HAP-1 (cell line): Measurements from ENCODE around the gene SMIM14.
"Not testable (repeated sequence)": the region's sequence is repeated elsewhere in the genome, so short reads cannot be mapped to it uniquely, and the experiment has no call there.

Source experiments
- DNase-seq, 2 experiments: peaks; one replicate each; pipeline ENCODE4 v3.0.0-alpha.2; 2016 to 2020; ENCODE audit warnings: low spot score in 2 of 2
- H3K27me3 ChIP-seq: fragments of 250-450 bp; sonication (Bioruptor Pico); 2 replicates; pipeline ENCODE4 v1.5.1; 2020; ENCODE audit warnings: low read depth, mild to moderate bottlenecking, moderate library complexity
- H3K36me3 ChIP-seq: fragments of 250-450 bp; sonication (Bioruptor Pico); replicated peaks from 2 replicates; pipeline ENCODE4 v1.5.1; 2020; ENCODE audit warnings: mild to moderate bottlenecking
- H3K4me1 ChIP-seq: fragments of 250-450 bp; sonication (Bioruptor Pico); 2 replicates; pipeline ENCODE4 v1.5.1; 2020; ENCODE audit warnings: mild to moderate bottlenecking
- H3K4me3 ChIP-seq: fragments of 250-450 bp; sonication (Bioruptor Pico); 2 replicates; pipeline ENCODE4 v1.5.1; 2020; ENCODE audit warnings: mild to moderate bottlenecking, moderate library complexity
- H3K9me3 ChIP-seq: fragments of 250-450 bp; sonication (Bioruptor Pico); 2 replicates; pipeline ENCODE4 v1.5.1; 2020; ENCODE audit warnings: mild to moderate bottlenecking, moderate library complexity
- in situ Hi-C: fragments of 300-500 bp; cut with MboI; formaldehyde crosslinking; loops from 3 replicates; pipeline ENCODE4 v1.14.3; 2020; ENCODE audit warnings: low sequenced_read_pairs, inconsistent platforms, mixed read lengths

Gene SMIM14

DNA sequence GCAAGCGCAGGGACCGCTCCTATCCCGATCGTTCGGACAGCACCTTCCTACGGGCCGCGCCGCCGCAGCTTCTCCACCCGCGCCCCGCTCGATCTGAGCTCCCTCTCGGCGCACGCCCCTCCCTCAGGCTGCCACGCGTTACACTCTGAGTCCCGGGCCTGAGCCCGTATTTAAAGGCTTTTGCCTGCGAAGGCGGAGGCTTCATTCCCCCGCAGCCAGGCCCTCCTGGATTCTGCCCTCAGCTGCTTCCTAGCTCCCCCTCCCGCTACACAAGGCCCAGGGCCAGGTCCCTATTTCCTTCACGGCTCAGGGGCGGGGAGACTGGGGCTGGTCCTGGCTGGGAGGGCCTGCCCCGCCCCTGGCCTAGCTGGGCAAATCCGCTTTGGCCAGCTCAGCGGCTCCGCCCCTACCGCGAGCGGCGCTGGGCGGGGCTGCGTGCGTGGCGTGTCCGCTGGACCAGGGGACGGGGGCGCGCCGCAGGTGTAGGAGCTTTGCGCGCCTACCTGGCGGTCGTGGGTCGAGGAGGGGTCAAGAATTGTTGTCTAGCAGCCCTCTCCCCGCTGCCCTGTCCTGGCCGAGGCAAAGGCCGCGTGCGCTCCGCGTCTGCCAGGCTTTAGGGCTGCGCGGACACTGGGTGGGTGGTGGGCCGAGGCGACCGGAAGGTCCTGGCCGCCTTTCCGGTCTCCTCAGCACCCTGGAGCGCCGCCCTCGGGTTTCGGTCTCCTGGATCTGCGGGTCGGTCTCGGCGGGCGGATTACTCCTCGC lies 111.2 kb downstream of the SMIM14 start, which contains the start of gene UGDH:
TSS of gene UGDH (minus strand) at position 144 of the 765 bp plus-strand sequence. CDS start 5,927 bp downstream, outside the sequence.
- in situ Hi-C loops = no loop called here
- Histone ChIP-seq H3K27me3 (no peaks in the 10 kb centered on the region), H3K36me3 (no peaks in the 10 kb centered on the region; the same call in 1 of the 2 replicates), H3K9me3 (peaks cover 7% of the 10 kb centered on the region; the same call in 1 of the 2 replicates), H3K4me3 (peak within 1 kb of the TSS; percentile 94), H3K4me1 (peaks cover 6% of the 10 kb centered on the region; the same call in 1 of the 2 replicates)
- peak; percentile 98 to 99 for DNase-seq

DNA sequence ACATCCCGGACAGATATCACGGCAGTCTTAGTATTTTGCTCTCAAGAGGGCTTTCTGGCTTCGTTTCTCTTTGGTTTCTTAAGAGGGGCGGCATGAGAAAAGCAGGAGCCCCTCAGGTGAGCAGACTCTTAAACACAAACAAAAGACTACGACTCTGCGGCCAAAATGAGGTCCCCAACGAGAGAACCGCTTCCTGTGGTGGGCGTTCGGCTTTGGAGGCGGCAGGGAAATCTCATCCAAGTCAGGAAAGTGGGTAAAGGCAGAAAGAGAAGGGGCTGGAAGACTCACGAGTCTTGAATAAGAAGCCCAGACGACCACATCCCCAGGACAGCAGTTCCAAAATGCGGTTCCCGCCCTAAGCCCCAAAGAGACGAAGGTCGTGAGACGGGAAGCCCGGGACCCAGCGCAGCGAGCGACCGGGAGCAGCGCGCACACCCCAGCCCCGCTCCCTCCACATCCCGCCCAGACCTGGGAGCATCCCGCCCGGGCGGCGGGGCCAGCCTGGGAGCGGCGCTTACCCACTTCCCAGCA lies 111.8 kb downstream of the SMIM14 start:
- Histone ChIP-seq H3K4me1 (peaks cover 9% of the 10 kb centered on the region; the same call in 1 of the 2 replicates), H3K9me3 (peaks cover 7% of the 10 kb centered on the region; the same call in 1 of the 2 replicates), H3K27me3 (no peaks in the 10 kb centered on the region), H3K4me3 (peak overlapping the region; percentile 94), H3K36me3 (no peaks in the 10 kb centered on the region)
- DNase-seq = no peak
- in situ Hi-C loops = no loop called here

DNA sequence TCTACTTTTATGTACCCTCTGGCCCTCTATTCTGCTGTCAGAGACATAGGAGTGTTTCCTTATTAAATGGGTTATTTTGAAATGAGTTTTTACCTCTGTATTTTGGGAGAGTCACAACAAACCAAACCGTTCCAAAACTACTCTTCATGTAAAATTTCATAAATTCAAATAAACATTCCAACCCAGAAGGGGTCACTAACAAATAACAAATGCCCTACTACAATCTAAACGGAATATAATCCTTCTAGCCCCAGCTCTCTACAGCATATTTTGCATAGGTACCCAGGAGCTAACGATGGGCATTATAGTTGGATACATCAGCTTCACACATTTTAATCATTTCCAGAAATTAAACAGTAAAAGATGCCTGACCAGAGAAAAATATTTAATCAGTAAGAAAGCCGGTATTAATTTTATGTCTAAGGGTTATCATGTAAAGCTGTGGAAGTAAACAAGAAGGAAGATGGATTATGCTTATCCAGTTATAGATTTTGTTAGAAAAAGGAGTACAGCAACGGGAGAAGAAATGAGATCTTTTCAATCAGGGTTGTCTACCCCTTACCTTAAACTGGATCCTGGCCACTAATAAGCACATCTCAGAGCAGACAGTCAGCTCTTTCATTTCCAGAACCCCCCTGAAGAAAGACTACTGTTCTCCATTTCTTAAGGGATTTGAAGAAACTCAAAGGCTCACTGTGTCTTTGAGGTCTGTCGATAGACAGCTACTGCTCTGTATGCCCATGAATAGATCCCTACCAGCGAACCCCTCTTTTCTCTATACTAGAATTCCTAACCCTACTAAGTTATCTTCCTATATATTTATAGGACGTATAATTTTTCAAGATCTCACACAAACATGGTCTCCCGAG lies 112.6 kb downstream of the SMIM14 start:
- DNase-seq = no peak
- no peaks in the 10 kb centered on the region for H3K27me3 ChIP-seq
- H3K9me3 ChIP-seq = peaks cover 7% of the 10 kb centered on the region; the same call in 1 of the 2 replicates
- in situ Hi-C loops = no loop called here
- H3K4me3 ChIP-seq = peak overlapping the region; percentile 94
- H3K4me1 ChIP-seq = peaks cover 9% of the 10 kb centered on the region; the same call in 1 of the 2 replicates
- H3K36me3 ChIP-seq = 0 out of 2 replicates have a peak, but pooled peaks cover 3% of the 10 kb centered on the region

DNA sequence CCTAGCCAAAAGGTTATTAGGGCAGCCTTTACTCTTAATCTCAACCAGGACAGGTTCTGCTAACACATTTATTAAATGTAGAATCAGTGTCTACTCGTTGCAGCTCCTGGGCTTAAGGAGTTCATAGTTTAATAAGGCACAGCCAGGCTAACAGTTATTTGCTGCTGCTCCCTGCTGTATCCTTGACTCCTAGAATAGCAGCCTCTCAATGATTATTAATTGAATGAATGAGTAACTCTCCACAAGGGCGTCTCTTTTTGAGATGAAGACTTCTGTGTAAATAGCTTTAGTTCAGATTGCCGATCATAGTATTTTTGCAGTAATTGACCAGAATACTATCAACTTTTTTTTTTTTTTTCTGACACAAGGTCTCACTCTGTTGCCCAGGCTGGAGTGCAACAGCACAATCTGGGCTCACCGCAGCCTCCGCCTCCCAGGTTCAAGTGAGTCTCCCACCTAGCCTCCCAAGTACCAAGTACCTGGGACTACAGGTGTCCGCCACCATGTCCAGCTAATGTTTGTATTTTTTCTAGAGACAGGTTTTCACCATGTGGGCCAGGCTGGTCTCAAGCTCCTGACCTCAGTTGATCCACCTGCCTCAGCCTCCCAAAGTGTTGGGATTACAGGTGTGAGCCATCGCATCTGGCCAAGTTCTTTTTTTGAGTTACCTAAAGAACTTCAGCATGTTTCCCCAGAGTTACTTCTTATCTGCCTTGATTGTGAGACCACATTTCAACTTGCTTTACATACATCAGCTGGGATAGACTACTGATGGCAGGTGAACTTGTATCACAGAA lies 114.3 kb downstream of the SMIM14 start:
- Histone ChIP-seq H3K27me3 (no peaks in the 10 kb centered on the region), H3K36me3 (0 out of 2 replicates have a peak, but pooled peaks cover 4% of the 10 kb centered on the region), H3K4me1 (peaks cover 9% of the 10 kb centered on the region; the same call in 1 of the 2 replicates), H3K4me3 (no peak overlapping the region), H3K9me3 (no peaks in the 10 kb centered on the region)
- in situ Hi-C loops = no loop called here
- DNase-seq = no peak

DNA sequence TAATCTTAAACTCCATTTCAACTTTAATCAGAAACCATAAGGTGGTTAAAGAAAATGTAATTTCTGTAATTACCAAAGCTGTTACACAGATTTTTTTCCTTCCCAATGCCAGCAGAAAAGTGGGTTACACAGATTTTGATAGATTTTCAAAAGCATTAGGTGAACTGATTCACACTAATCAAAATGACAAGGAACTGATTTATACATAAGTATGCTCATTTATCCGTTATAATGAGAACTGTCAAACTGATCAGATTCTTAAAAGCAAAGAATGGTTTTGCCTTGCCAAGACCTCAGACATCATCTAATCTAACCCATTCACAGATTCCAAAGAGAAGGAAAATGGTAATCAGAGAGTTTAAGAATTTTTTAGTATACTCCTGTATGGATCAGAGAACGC lies 116.6 kb downstream of the SMIM14 start:
- Histone ChIP-seq H3K4me1 (peaks cover 3% of the 10 kb centered on the region; the same call in 1 of the 2 replicates), H3K9me3 (no peaks in the 10 kb centered on the region), H3K27me3 (no peaks in the 10 kb centered on the region), H3K4me3 (no peak overlapping the region), H3K36me3 (peaks cover 14% of the 10 kb centered on the region)
- DNase-seq = no peak
- in situ Hi-C loops = no loop called here

DNA sequence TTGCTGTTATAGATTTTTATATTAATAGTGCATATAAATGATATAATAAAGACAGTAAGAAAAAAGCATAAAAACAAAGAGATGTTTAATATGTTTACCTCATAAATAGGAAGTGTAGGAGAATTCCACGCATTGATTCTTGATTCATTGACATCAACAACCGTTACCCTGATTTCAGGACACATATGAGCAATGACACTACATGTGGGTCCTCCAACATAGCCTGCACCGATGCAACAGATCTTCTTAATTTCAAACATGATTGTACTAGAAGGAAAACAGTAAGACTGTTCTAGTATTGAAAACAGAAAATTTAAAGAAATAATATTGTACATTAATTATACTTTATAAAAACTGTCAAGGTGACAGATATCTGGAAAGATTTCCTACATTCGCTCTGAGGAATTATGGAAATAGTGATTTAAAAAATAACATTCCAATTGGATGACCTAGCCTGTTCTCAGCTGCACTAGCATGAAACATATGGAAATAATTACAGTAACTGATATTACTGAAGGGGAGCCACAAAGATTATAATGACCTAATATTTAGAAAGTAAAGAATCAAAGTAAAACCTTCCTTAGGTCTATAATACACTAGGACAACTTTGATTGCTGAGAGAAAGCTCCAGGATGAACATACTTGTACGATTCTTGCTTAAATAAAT lies 117.3 kb downstream of the SMIM14 start:
- in situ Hi-C loops = no loop called here
- Histone ChIP-seq H3K9me3 (no peaks in the 10 kb centered on the region), H3K36me3 (peaks cover 18% of the 10 kb centered on the region), H3K4me1 (peaks cover 3% of the 10 kb centered on the region; the same call in 1 of the 2 replicates), H3K4me3 (no peak overlapping the region), H3K27me3 (no peaks in the 10 kb centered on the region)
- no peak for DNase-seq

DNA sequence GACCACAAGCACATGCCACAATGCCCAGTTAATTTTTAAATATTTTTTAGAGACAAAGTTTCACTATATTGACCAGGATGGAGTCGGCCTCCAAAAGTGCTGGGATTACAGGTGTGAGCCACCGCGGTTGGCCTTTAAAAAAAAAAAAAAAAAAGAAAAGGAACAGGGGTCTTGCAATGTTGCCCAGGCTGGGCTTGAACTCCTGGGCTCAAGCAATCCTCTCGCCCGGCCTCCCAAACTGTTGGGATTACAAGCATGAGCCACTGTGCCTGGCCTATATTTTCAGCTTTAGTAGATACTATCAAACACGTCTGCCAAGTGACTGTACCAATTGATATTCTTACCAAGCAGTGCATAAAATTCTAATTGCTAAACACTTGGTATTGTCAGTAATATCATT lies 120.2 kb downstream of the SMIM14 start:
- DNase-seq = no peak
- no peaks in the 10 kb centered on the region for H3K9me3 ChIP-seq
- H3K4me3 ChIP-seq = no peak overlapping the region
- H3K4me1 ChIP-seq = peaks cover 11% of the 10 kb centered on the region
- in situ Hi-C loops = no loop called here
- peaks cover 22% of the 10 kb centered on the region for H3K36me3 ChIP-seq
- no peaks in the 10 kb centered on the region for H3K27me3 ChIP-seq

DNA sequence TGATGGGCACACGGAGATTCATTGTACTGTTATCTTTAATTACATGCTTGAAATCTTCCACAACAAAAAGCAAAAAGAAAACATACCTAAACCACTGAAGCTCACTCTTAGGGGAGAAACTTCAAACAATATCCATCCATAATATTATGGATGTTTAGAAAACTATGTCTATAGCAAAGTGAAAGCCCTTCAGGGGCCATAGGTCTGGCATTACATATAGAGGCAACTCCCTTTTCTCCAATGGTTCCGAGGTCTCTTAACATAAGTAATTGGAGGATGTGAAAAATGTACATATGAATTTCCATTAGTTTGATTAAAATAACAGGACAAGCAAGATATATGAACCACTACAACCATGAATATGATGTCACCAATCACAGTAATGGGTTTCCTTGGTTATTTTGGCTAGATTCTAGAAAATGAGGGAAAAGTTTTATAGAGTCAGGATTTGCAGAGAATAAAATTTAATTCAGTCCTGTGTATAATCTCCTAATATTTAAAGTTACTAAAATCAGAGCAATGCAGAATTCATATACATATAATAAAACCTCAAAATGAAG lies 122.2 kb downstream of the SMIM14 start:
- no peaks in the 10 kb centered on the region for H3K9me3 ChIP-seq
- peaks cover 8% of the 10 kb centered on the region for H3K4me1 ChIP-seq
- in situ Hi-C loops = no loop called here
- H3K36me3 ChIP-seq = peaks cover 33% of the 10 kb centered on the region
- no peak for DNase-seq
- H3K27me3 ChIP-seq = no peaks in the 10 kb centered on the region
- H3K4me3 ChIP-seq = no peak overlapping the region

DNA sequence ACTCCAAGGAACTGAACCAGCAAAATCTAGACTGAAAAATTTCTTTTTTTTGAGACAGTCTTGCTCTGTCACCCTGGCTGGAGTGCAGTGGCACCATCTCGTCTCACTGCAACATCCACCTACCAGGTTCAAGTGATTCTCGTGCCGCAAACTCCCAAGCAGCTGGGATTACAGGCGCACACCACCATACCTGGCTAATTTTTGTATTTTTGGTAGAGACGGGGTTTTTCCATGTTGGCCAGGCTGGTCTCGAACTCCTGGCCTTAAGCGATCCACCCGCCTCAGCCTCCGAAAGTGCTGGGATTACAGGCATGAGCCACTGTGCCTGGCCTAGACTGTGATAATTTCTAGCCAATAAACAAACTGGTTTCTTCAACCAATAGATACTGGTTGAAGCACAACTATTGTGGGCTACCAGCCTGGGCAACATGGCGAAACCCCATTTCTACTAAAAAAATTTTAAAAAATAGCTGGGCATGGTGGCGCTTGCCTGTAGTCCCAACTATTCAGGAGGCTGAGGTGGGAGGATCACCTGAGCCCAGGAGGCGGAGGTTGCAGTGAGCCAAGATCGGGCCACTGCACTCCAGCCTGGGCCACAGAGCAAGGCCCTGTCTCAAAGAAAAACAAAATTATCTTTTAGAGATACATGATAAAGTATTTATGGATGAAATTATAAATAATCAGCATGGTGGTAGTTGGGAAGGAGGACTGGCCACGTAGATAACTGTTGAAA lies 122.8 kb downstream of the SMIM14 start:
- H3K4me1 ChIP-seq, H3K27me3 ChIP-seq, H3K9me3 ChIP-seq, DNase-seq, H3K4me3 ChIP-seq, in situ Hi-C loops: not testable (repeated sequence)
- peaks cover 30% of the 10 kb centered on the region for H3K36me3 ChIP-seq

DNA sequence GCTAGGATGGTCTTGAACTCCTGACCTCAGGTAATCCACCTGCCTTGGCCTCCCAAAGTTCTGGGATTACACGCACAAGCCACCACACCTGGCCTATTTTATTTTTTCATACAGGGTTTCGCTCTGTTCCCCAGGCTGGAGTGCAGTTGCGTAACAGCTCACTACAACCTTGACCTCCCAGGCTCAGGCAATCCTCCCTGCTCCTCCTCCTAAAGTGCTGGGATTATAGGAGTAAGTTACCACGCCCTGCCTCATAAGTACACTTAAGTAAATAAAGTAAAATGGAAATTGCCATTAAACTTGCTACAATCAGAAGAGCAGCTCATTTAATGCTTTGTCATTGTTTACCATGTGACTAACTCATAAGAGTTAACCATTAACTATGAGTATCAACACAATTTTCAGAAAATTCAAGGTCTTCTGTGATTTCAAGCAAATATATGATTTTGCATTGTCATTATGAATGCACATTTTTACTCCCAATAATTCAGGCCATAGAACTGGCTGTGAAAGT lies 123.7 kb downstream of the SMIM14 start:
- H3K9me3 ChIP-seq = no peaks in the 10 kb centered on the region
- peaks cover 34% of the 10 kb centered on the region for H3K36me3 ChIP-seq
- no peak overlapping the region for H3K4me3 ChIP-seq
- in situ Hi-C loops = no loop called here
- peaks cover 8% of the 10 kb centered on the region for H3K4me1 ChIP-seq
- DNase-seq = peak; percentile 23 to 34
- no peaks in the 10 kb centered on the region for H3K27me3 ChIP-seq

DNA sequence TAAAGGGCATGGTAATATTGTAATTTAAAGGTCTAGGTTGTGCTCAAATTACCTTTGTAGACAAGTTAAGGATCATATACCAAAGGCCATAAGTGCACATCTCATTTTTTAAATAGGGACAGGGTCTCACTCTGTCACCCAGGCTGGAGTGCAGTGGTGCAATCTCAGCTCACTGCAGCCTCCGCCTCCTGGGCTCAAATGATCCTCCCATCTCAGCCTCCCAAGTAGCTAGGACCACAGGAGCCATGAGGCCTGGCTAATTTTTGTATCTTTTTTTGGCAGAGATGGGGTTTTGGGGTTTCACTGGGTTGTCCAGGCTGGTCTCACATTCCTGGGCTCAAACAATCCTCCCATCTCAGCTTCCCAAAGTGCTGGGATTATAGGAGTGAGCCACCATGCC lies 124.4 kb downstream of the SMIM14 start:
- H3K27me3 ChIP-seq, H3K4me3 ChIP-seq, DNase-seq, in situ Hi-C loops, H3K9me3 ChIP-seq, H3K4me1 ChIP-seq: not testable (repeated sequence)
- peaks cover 40% of the 10 kb centered on the region for H3K36me3 ChIP-seq
